ENCODE results near the gene PTPN23.
"Not testable (repeated sequence)": the region's sequence is repeated elsewhere in the genome, so short reads cannot be mapped to it uniquely, and the experiment has no call there.

Gene PTPN23

DNA sequence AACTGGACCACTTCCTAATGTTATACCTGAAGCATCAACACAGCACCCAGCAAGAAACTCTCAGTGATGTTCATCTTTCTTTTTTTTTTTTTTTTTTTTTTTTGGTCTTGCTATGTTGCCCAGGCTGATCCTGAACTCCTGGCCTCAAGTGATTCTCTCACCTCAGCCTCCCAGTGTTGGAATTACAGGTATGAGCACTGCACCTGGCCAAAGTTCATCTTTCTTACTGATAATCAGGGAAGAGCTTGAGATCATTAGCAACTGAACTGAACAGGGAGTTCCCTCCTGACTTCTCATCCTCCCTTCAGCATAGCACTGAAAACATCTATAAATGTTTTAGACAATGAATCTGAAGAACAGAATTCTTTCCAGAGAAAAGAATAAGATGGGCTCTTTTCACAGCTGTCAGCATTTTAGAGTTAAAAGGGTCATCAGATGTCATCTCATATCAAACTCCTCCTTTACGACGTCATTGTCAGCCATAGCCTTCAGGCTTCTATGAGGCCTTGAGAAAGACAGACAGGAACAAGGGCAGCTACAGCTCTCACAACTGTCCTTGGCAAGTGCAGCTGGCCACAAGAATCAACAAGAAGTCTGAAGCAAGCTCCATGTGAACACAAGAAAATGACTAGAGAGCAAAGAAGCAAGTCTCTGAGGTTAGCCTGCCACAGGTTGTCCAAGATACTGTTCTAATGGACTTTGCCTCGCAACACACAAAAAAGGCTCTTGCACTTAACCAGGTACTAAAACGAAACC is 61.2 kb downstream of the PTPN23 start:
- in situ Hi-C loops (cut with MboI; ENCODE audit: low pct_unique_long_range_greater_than_20kb, low sequenced_read_pairs, unreplicated experiment): no loop called here
- TF ChIP-seq CTCF (IDR thresholded peaks at IDR 0.05; ENCODE audit: extremely low read depth, insufficient read depth, missing control alignments): no peak

DNA sequence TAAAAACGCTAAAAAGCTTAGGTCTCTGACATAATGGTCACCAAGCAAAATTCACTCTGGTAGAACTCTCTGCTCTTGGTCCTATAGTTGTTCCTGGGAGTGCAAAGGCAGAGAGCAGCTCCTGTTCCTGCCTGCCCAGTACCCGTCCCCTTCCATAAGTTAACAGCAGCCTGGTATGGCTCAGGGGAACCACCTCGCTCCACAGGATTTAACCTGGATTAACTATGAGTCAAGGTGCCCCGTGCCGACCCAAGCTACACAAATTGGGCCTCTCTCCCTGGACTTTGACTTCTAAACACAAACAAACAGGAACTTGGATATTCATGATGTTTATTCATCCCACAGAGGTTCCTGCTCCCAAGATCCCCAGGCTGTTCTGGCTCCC is 62.8 kb downstream of the PTPN23 start:
- in situ Hi-C loops (cut with MboI; ENCODE audit: low pct_unique_long_range_greater_than_20kb, low sequenced_read_pairs, unreplicated experiment): no loop called here
- no peak for TF ChIP-seq CTCF (IDR thresholded peaks at IDR 0.05; ENCODE audit: extremely low read depth, insufficient read depth, missing control alignments)
- no peak for DNase-seq (ENCODE audit: low spot score)

More for the DNA sequence above, 61.2 kb downstream of the PTPN23 start:
- DNase-seq (ENCODE audit: low spot score): no peak

DNA sequence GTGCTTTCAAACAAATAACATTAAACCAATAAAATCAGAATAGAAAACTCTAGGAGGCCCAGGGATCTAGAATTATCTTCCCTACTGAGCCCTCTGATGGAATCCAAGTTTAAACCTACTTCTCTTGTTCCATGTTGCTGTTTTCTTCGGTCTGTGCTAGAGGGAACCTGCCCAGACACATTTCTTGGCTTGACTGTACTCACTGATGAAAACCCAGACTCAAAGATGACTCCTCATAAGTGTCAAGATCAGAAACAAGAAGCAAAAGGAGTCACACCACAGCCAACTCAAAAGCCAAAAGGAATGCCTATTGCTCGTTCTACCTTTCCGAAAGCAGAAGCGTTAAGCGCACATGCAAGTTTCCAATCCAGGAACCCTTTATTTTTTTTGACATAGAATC is 63.3 kb downstream of the PTPN23 start:
- no peak for TF ChIP-seq CTCF (IDR thresholded peaks at IDR 0.05; ENCODE audit: extremely low read depth, insufficient read depth, missing control alignments)
- in situ Hi-C loops (cut with MboI; ENCODE audit: low pct_unique_long_range_greater_than_20kb, low sequenced_read_pairs, unreplicated experiment): no loop called here
- no peak for DNase-seq (ENCODE audit: low spot score)

DNA sequence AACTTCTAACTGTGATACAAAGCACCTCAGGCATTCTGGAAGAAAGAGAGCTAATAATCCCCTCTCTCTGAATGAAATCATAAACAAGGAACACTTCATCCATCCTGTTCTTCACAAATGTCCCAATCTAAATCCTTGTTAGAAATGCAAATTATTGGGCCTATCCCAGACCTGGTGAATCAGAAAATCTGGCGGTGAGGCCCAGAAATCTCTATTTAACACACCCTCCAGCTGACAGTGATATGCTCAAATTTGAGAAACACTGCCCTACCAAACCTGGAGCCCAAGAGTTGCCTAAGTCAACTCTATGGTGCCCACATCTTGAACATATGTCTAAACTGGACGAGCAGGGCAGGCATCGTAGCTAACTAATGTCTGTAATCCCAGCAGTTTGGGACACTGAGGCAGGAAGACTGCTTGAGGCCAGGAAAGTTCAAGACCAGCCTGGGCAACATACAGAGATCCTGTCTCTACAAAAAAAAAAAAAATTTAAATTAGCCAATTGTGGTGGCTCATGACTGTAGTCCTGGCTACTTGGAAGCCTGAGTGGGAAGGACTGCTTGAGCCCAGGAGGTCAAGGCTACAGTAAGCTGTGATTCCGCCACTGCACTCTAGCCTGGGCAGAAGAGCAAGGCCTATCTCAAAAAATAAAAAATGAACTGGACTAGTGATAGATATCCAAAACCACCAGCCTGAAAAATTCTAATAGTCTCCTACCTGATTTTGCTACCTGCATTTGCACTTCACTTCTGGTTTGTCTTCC is 71.8 kb downstream of the PTPN23 start:
- in situ Hi-C loops (cut with MboI; ENCODE audit: low pct_unique_long_range_greater_than_20kb, low sequenced_read_pairs, unreplicated experiment): no loop called here
- no peak for TF ChIP-seq CTCF (IDR thresholded peaks at IDR 0.05; ENCODE audit: extremely low read depth, insufficient read depth, missing control alignments)
- no peak for DNase-seq (ENCODE audit: low spot score)

GRCh38 chr3:47455806-47456452 is 75.1 kb downstream of the PTPN23 start:
- no peak for TF ChIP-seq CTCF (IDR thresholded peaks at IDR 0.05; ENCODE audit: extremely low read depth, insufficient read depth, missing control alignments)
- DNase-seq (ENCODE audit: low spot score): no peak
- in situ Hi-C loops (cut with MboI; ENCODE audit: low pct_unique_long_range_greater_than_20kb, low sequenced_read_pairs, unreplicated experiment): no loop called here

DNA sequence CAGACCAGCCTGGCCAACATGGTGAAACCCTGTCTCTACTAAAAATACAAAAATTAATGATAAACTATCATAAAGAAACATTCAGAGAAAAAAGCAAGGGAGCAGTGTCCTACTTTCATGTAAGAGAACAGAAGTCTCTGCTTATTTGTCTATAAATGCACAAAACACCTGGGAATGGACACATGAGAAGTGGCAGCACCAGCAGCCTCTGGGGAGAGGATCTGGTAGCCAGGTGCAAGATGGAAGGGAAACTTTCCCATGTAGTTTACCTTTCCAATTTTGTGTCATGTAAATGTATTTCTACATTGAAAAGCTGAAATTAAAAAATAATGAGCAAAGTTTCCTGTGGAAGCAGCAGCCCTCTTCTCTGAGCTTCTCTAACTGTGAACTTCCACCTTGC is 76.2 kb downstream of the PTPN23 start:
- no peak for DNase-seq (ENCODE audit: low spot score)
- in situ Hi-C loops (cut with MboI; ENCODE audit: low pct_unique_long_range_greater_than_20kb, low sequenced_read_pairs, unreplicated experiment): no loop called here
- no peak for TF ChIP-seq CTCF (IDR thresholded peaks at IDR 0.05; ENCODE audit: extremely low read depth, insufficient read depth, missing control alignments)

DNA sequence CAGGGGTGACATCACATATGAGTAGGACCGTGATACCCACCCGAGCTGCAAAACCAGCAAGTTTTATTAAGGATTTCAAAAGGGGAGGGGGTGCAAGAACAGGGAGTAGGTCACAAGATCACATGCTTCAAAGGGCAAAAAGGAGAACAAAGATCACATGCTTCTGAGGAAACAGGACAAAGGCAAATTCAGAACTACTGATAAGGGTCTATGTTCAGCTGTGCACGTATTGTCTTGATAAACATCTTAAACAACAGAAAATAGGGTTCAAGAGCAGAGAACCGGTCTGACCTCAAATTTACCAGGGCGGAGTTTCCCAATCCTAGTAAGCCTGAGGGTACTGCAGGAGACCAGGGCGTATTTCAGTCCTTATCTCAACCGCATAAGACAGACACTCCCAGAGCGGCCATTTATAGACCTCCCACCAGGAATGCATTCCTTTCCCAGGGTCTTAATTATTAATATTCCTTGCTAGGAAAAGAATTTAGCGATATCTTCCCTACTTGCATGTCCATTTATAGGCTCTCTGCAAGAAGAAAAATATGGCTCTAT is 78.8 kb downstream of the PTPN23 start:
- in situ Hi-C loops (cut with MboI; ENCODE audit: low pct_unique_long_range_greater_than_20kb, low sequenced_read_pairs, unreplicated experiment): not testable (repeated sequence)

More for the DNA sequence above, 78.8 kb downstream of the PTPN23 start:
- DNase-seq (ENCODE audit: low spot score): not testable (repeated sequence)

Measured in GM13977 (cell line).